Upper lobe of left lung (tissue), 4 donors: ENCODE results near the gene DMAP1.

ENCODE experiments used
- CTCF ChIP-seq, 6 experiments: fragments of 450-650 bp in 4 of 6; fragments of 200-600 bp in 2 of 6; sonication (generic) in 2 of 6; IDR thresholded peaks; one replicate each; pipeline ENCODE4 v1.5.1; 2016 to 2019; ENCODE audit warnings: antibody characterized with exemption in 6 of 6
- EP300 ChIP-seq, 4 donors: sonication (generic); formaldehyde crosslinking; IDR thresholded peaks; one replicate each; pipeline ENCODE4 v1.5.1; 2017; ENCODE audit warnings: antibody characterized with exemption in 4 of 4, control low read depth in 2 of 4
- POLR2A ChIP-seq, 4 donors: fragments of 450-650 bp; IDR thresholded peaks; one replicate each; pipeline ENCODE4 v1.5.1; 2016 to 2017; ENCODE audit warnings: antibody characterized with exemption in 4 of 4, mild to moderate bottlenecking in 2 of 4
- POLR2AphosphoS5 ChIP-seq, 2 donors: sonication (generic); formaldehyde crosslinking; IDR thresholded peaks; one replicate each; pipeline ENCODE4 v1.5.1; 2017; ENCODE audit warnings: antibody characterized with exemption in 2 of 2

DNA sequence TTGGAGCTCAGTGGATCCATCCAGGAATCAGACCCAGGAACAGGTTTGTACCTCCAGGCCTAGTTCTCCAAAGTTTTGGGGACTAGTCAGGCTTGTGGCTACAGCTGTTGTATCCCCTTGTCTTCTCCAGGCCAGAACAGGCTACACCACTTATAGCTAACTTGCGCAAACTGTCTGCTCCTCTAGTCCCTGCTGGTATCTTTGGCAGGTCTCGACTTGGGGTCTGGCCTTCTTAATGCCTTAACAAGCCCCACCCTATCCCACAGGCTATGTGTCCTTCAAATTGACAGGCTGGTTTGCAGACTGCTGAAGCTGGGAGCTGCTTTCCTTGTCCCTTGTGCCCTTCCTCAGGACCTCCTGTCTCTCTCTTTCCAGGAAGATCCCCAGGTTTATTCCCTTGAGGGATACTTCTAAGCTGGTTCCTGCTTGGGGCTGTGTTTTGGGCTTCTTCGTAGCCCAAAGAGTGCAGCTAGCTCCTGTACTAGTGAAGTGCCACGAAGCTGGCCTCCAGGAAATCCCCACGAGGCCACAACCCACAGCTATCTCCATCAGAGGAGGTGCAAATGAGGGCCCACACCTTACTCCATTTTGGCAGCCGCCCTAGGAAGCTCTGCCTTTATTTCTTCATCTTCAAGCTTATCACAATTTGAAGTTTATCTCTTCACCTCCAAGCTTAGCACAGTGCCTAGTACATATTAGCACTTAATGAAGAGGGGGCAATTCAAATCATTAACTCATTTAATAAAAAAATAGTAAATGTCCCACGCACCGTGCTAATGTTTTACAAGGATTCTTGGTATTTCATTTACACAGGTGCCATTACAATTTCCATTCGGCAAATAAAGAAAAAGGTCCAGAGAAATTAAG, 683 bp upstream of the DMAP1 start:
- TF ChIP-seq CTCF (IDR thresholded peaks at IDR 0.05) (no peak), POLR2A (IDR thresholded peaks at IDR 0.05) (no peak), POLR2AphosphoS5 (IDR thresholded peaks at IDR 0.05) (no peak), EP300 (IDR thresholded peaks at IDR 0.05) (no peak)
